ENCODE results near the gene DCDC2C. TPM values are rescaled to one million over a fixed set of nuclear protein-coding genes. Genes with fewer than 3 reads are reported as not detected.

Gene DCDC2C
- total RNA-seq, 1 experiment from 2014 or later = not detected

- BruUV-seq (replicated peaks) = no TSS peak
- intact Hi-C loops (cut with micrococcal nuclease; ENCODE audit: unreplicated experiment) = no loop called here
- no peak overlapping the region for H3K27ac ChIP-seq (ENCODE audit: low read length)
- H3K9me3 ChIP-seq (ENCODE audit: control insufficient read depth, insufficient read depth, low read depth, low read length) = no peaks in the 10 kb centered on the region
- H3K36me3 ChIP-seq (ENCODE audit: control insufficient read depth, insufficient read depth, low read length) = no peaks in the 10 kb centered on the region
- no peak overlapping the region for H3K4me3 ChIP-seq (ENCODE audit: low read depth in 2 of 2, low read length in 2 of 2)
- DNase-seq (ENCODE audit: low read depth, low spot score) (no peak), ATAC-seq (no peak)
- H3K27me3 ChIP-seq (ENCODE audit: control insufficient read depth, insufficient read depth, low read length) = peaks cover 25% of the 10 kb centered on the region
- TF ChIP-seq POLR2AphosphoS5 (IDR thresholded peaks at IDR 0.05; ENCODE audit: low read depth, low read length) (no peak), TCF7L2 (IDR thresholded peaks at IDR 0.05; ENCODE audit: low read depth, low read length) (no peak), REST (IDR thresholded peaks at IDR 0.05; ENCODE audit: insufficient read depth in 1 of 2, low read depth in 2 of 2, low read length in 1 of 2) (no peak), SIN3A (IDR thresholded peaks at IDR 0.05; ENCODE audit: borderline replicate concordance, insufficient read depth, low read depth, low read length) (no peak), CTCF (IDR thresholded peaks at IDR 0.05) (no peak)
- POLR2A ChIA-PET = no interaction called here
- H3K4me1 ChIP-seq (ENCODE audit: control insufficient read depth, insufficient read depth, low read length) = no peaks in the 10 kb centered on the region
- in situ Hi-C loops (cut with HindIII; ENCODE audit: low pct_unique_long_range_greater_than_20kb, low sequenced_read_pairs) = no loop called here
- CTCF ChIA-PET = no interaction called here
Measured at GRCh38 chr2:3789256-3789655, 85.9 kb downstream of the DCDC2C start.

- ChIA-PET CTCF (no interaction called here), POLR2A (no interaction called here)
- in situ Hi-C loops (cut with HindIII; ENCODE audit: low pct_unique_long_range_greater_than_20kb, low sequenced_read_pairs) = no loop called here
- intact Hi-C loops (cut with micrococcal nuclease; ENCODE audit: unreplicated experiment) = no loop called here
- Histone ChIP-seq H3K9me3 (ENCODE audit: control insufficient read depth, insufficient read depth, low read depth, low read length) (no peaks in the 10 kb centered on the region), H3K4me1 (ENCODE audit: control insufficient read depth, insufficient read depth, low read length) (no peaks in the 10 kb centered on the region), H3K27me3 (ENCODE audit: control insufficient read depth, insufficient read depth, low read length) (no peaks in the 10 kb centered on the region; the same call in 1 of the 2 replicates), H3K27ac (ENCODE audit: low read length) (no peak overlapping the region), H3K4me3 (ENCODE audit: low read depth in 2 of 2, low read length in 2 of 2) (no peak overlapping the region), H3K36me3 (ENCODE audit: control insufficient read depth, insufficient read depth, low read length) (no peaks in the 10 kb centered on the region)
- no TSS peak for BruUV-seq (replicated peaks)
- DNase-seq (ENCODE audit: low read depth, low spot score) = no peak
- TF ChIP-seq CTCF (IDR thresholded peaks at IDR 0.05) (no peak), REST (IDR thresholded peaks at IDR 0.05; ENCODE audit: insufficient read depth in 1 of 2, low read depth in 2 of 2, low read length in 1 of 2) (no peak), SIN3A (IDR thresholded peaks at IDR 0.05; ENCODE audit: borderline replicate concordance, insufficient read depth, low read depth, low read length) (no peak), POLR2AphosphoS5 (IDR thresholded peaks at IDR 0.05; ENCODE audit: low read depth, low read length) (no peak), TCF7L2 (IDR thresholded peaks at IDR 0.05; ENCODE audit: low read depth, low read length) (no peak)
- no peak for ATAC-seq
Measured at GRCh38 chr2:3793249-3793648, 89.9 kb downstream of the DCDC2C start.

All from Panc1 (cell line).